GM12892 (cell line): Measurements from ENCODE around the gene PAQR3. TPM values are rescaled to one million over a fixed set of nuclear protein-coding genes. Genes with fewer than 3 reads are reported as not detected.
A peak's percentile ranks its signal among the peaks of the same experiment; 100 is the strongest.

ENCODE experiments used
- DNase-seq: peaks from one replicate; pipeline ENCODE4 v3.0.0; 2011; ENCODE audit not compliant: insufficient read length
- FAIRE-seq: peaks from 2 replicates; lab custom pipeline; 2011; peaks lifted over from hg19 to GRCh38; lab: Jason Lieb, UNC
- POLR2A ChIP-seq: IDR thresholded peaks from 2 replicates; pipeline ENCODE4 v1.6.1; 2011; ENCODE audit warnings: low read depth, low read length, control low read depth
- POLR2AphosphoS5 ChIP-seq: IDR thresholded peaks from 2 replicates; pipeline ENCODE4 v1.6.1; 2011; ENCODE audit warnings: low read depth, low read length, control low read depth
- TAF1 ChIP-seq: IDR thresholded peaks from 2 replicates; pipeline ENCODE4 v1.6.1; 2011; ENCODE audit warnings: low read depth, mild to moderate bottlenecking, control low read depth, low read length, borderline replicate concordance
- polyA plus RNA-seq: library from polyadenylated mRNA; unstranded; fragments of >200 nt; gene quantifications from one replicate; pipeline ENCODE4 v1.2.1, GENCODE V29; 2012; ENCODE audit warnings: missing spikeins, inconsistent platforms; ENCODE audit not compliant: missing spikeins

The PAQR3 gene
- polyA plus RNA-seq, result 5.5 TPM

- TF ChIP-seq TAF1, result no peak
- peak; percentile 75; the same call in 1 of the 2 replicates for TF ChIP-seq POLR2A
- peak; percentile 98 for FAIRE-seq
- DNase-seq, result peak; percentile 80
Measured at GRCh38 chr4:78938868-78939666, at the start of gene PAQR3. TSS of gene PAQR3 (minus strand) at chr4:78939438. CDS start at chr4:78939224, 214 bp downstream.

- FAIRE-seq, result no peak
- DNase-seq, result no peak
- TF ChIP-seq POLR2AphosphoS5, result no peak
- TF ChIP-seq POLR2A, result no peak
- TF ChIP-seq TAF1, result no peak
Measured at GRCh38 chr4:78987683-78988082, 48.4 kb upstream of the PAQR3 start.

GRCh38 chr4:78984593-78984992, 45.4 kb upstream of the PAQR3 start:
- TF ChIP-seq POLR2AphosphoS5 (no peak), POLR2A (no peak), TAF1 (no peak)
- no peak for DNase-seq
- FAIRE-seq, result no peak

- FAIRE-seq (no peak), DNase-seq (no peak)
- TF ChIP-seq TAF1 (no peak), POLR2AphosphoS5 (no peak), POLR2A (no peak)
Measured at GRCh38 chr4:78975865-78976264, 36.6 kb upstream of the PAQR3 start.

- TF ChIP-seq POLR2AphosphoS5 (no peak), TAF1 (no peak), POLR2A (no peak)
- no peak for DNase-seq
- no peak for FAIRE-seq
Measured at GRCh38 chr4:78971776-78972175, 32.5 kb upstream of the PAQR3 start.

GRCh38 chr4:78971326-78971725, 32.1 kb upstream of the PAQR3 start:
- TF ChIP-seq POLR2A (no peak), POLR2AphosphoS5 (no peak), TAF1 (no peak)

GRCh38 chr4:78962597-78963115, 23.4 kb upstream of the PAQR3 start:
- FAIRE-seq (no peak), DNase-seq (no peak)
- no peak for TF ChIP-seq POLR2A
- no peak for TF ChIP-seq POLR2AphosphoS5
- TF ChIP-seq TAF1, result no peak

More at GRCh38 chr4:78971326-78971725, 32.1 kb upstream of the PAQR3 start:
- FAIRE-seq (no peak), DNase-seq (no peak)

GRCh38 chr4:78960926-78961325, 21.7 kb upstream of the PAQR3 start:
- FAIRE-seq (no peak), DNase-seq (no peak)
- no peak for TF ChIP-seq POLR2AphosphoS5
- no peak for TF ChIP-seq POLR2A
- TF ChIP-seq TAF1, result no peak

GRCh38 chr4:78956975-78957374, 17.7 kb upstream of the PAQR3 start:
- FAIRE-seq, result no peak
- no peak for TF ChIP-seq POLR2AphosphoS5
- TF ChIP-seq POLR2A, result no peak
- TF ChIP-seq TAF1, result no peak
- DNase-seq, result no peak

- no peak for FAIRE-seq
- TF ChIP-seq POLR2A (no peak), TAF1 (no peak), POLR2AphosphoS5 (no peak)
- no peak for DNase-seq
Measured at GRCh38 chr4:78953769-78954666, 14.8 kb upstream of the PAQR3 start.

- FAIRE-seq, result no peak
- TF ChIP-seq TAF1, result no peak
- no peak for TF ChIP-seq POLR2A
- no peak for TF ChIP-seq POLR2AphosphoS5
- DNase-seq, result no peak
Measured at GRCh38 chr4:78953231-78953630, 14.0 kb upstream of the PAQR3 start.
